IMR-90 (cell line): ENCODE data around the gene KMT2E. TPM values are rescaled to one million over a fixed set of nuclear protein-coding genes. Genes with fewer than 3 reads are reported as not detected.

Source experiments
- ATAC-seq: fragments of 200-7000 bp; cut with Tn5 transposase; 2 replicates; pipeline ENCODE4 v1.9.1; 2020; ENCODE audit warnings: low read depth, mild to moderate bottlenecking, moderate library complexity
- BruUV-seq: library from RNA; stranded (reverse); fragments of 400-500 nt; replicated peaks from 2 replicates; lab custom pipeline; 2021; lab: Mats Ljungman, UMichigan
- CTCF ChIA-PET: fragments of 300-600 bp; formaldehyde crosslinking; extraction: SDS; loops from one replicate; lab custom pipeline; 2021; ENCODE audit warnings: antibody characterized with exemption; lab: Yijun Ruan, JAX
- POLR2A ChIA-PET: fragments of 300-600 bp; sonication (Branson Sonifier 250); formaldehyde crosslinking; loops from one replicate; lab custom pipeline; 2022; ENCODE audit warnings: antibody characterized with exemption; ENCODE audit not compliant: unreplicated experiment; lab: Charles Lee
- DNase-seq: peaks from one replicate; pipeline ENCODE4 v3.0.0; 2013
- H2AFZ ChIP-seq: replicated peaks from 2 replicates; pipeline ENCODE3; 2013; ENCODE audit warnings: low read length, mild to moderate bottlenecking; ENCODE audit not compliant: poor library complexity
- H2AK5ac ChIP-seq: 2 replicates; pipeline ENCODE4 v1.6.1; 2013; ENCODE audit warnings: low read depth, low read length, inconsistent platforms
- H2AK9ac ChIP-seq: replicated peaks from 2 replicates; pipeline ENCODE3; 2013; ENCODE audit warnings: mild to moderate bottlenecking, low read depth, low read length, moderate library complexity; ENCODE audit not compliant: poor library complexity
- H2BK120ac ChIP-seq: 2 replicates; pipeline ENCODE4 v1.6.1; 2013; ENCODE audit warnings: low read depth, low read length, inconsistent platforms
- H2BK15ac ChIP-seq: 3 replicates; pipeline ENCODE4 v1.6.1; 2013; ENCODE audit warnings: low read depth, low read length, inconsistent platforms
- H2BK20ac ChIP-seq: 2 replicates; pipeline ENCODE4 v1.6.1; 2013; ENCODE audit warnings: low read depth, mild to moderate bottlenecking, inconsistent platforms, low read length, moderate library complexity
- H2BK5ac ChIP-seq: 2 replicates; pipeline ENCODE4 v1.6.1; 2013; ENCODE audit warnings: mild to moderate bottlenecking, low read depth, low read length, inconsistent platforms; ENCODE audit not compliant: poor library complexity, severe bottlenecking
- H3K14ac ChIP-seq: replicated peaks from 2 replicates; pipeline ENCODE4 v1.6.1; 2013; ENCODE audit warnings: low read depth, low read length, inconsistent platforms
- H3K18ac ChIP-seq: 2 replicates; pipeline ENCODE4 v1.6.1; 2013; ENCODE audit warnings: low read depth, low read length, control low read depth
- H3K23ac ChIP-seq: 2 replicates; pipeline ENCODE4 v1.6.1; 2013; ENCODE audit warnings: low read depth, low read length, inconsistent platforms
- H3K27ac ChIP-seq: 2 replicates; pipeline ENCODE4 v1.5.1; 2013; ENCODE audit warnings: mild to moderate bottlenecking, control low read depth, low read length; ENCODE audit not compliant: insufficient read depth
- H3K27me3 ChIP-seq: 2 replicates; pipeline ENCODE4 v1.6.1; 2013; ENCODE audit warnings: low read length; ENCODE audit not compliant: control insufficient read depth, insufficient read depth
- H3K36me3 ChIP-seq: 2 replicates; pipeline ENCODE4 v1.6.1; 2013; ENCODE audit warnings: low read length, mixed read lengths; ENCODE audit not compliant: control insufficient read depth, insufficient read depth
- H3K4ac ChIP-seq: 2 replicates; pipeline ENCODE4 v1.6.1; 2013; ENCODE audit warnings: low read depth, low read length, inconsistent platforms
- H3K4me1 ChIP-seq: 2 replicates; pipeline ENCODE4 v1.6.1; 2013; ENCODE audit warnings: low read length, mixed read lengths; ENCODE audit not compliant: control insufficient read depth, insufficient read depth
- H3K4me2 ChIP-seq: 2 replicates; pipeline ENCODE4 v1.6.1; 2013; ENCODE audit warnings: low read depth, mild to moderate bottlenecking, control low read depth, low read length, moderate library complexity
- H3K4me3 ChIP-seq: 2 replicates; pipeline ENCODE4 v1.5.1; 2013; ENCODE audit warnings: low read depth, mild to moderate bottlenecking, control low read depth, low read length, moderate library complexity; ENCODE audit not compliant: insufficient read depth
- H3K56ac ChIP-seq: 2 replicates; pipeline ENCODE4 v1.6.1; 2013; ENCODE audit warnings: low read length, inconsistent platforms; ENCODE audit not compliant: insufficient read depth; ENCODE audit errors: extremely low read depth
- H3K79me1 ChIP-seq, 2 experiments: 2 replicates each; pipeline ENCODE4 v1.6.1; 2013; ENCODE audit warnings: low read length in 2 of 2, inconsistent platforms in 1 of 2, low read depth in 1 of 2
- H3K9ac ChIP-seq: 2 replicates; pipeline ENCODE4 v1.6.1; 2013; ENCODE audit warnings: low read depth, low read length, control low read depth
- H3K9me1 ChIP-seq: 2 replicates; pipeline ENCODE4 v1.6.1; 2013; ENCODE audit warnings: low read length, inconsistent platforms; ENCODE audit not compliant: insufficient read depth
- H3K9me3 ChIP-seq: 2 replicates; pipeline ENCODE4 v1.6.1; 2013; ENCODE audit warnings: low read length; ENCODE audit not compliant: control insufficient read depth, insufficient read depth
- H4K20me1 ChIP-seq: 2 replicates; pipeline ENCODE4 v1.6.1; 2013; ENCODE audit warnings: low read length, inconsistent platforms; ENCODE audit not compliant: insufficient read depth
- H4K5ac ChIP-seq: 2 replicates; pipeline ENCODE4 v1.6.1; 2013; ENCODE audit warnings: mild to moderate bottlenecking, low read depth, low read length, control low read depth
- H4K8ac ChIP-seq, 2 experiments: 2 replicates each; pipeline ENCODE4 v1.6.1; 2013; ENCODE audit warnings: low read depth in 2 of 2, low read length in 2 of 2, control low read depth in 1 of 2, inconsistent platforms in 1 of 2
- H4K91ac ChIP-seq: 2 replicates; pipeline ENCODE4 v1.6.1; 2013; ENCODE audit warnings: low read depth, low read length, inconsistent platforms; ENCODE audit not compliant: insufficient read depth
- BHLHE40 ChIP-seq: fragments of 150-350 bp; IDR thresholded peaks from 2 replicates; pipeline ENCODE4 v1.6.1; 2016; ENCODE audit warnings: mild to moderate bottlenecking, low read depth, low read length
- CEBPB ChIP-seq: IDR thresholded peaks from 2 replicates; pipeline ENCODE4 v1.6.1; 2012; ENCODE audit warnings: low read depth, low read length, improper control_type of control experiment
- CTCF ChIP-seq: conservative IDR thresholded peaks from 2 replicates; pipeline ENCODE4 v1.5.1; 2012; ENCODE audit warnings: mild to moderate bottlenecking, low read depth, low read length, improper control_type of control experiment
- FOS ChIP-seq: fragments of 150-350 bp; IDR thresholded peaks from 2 replicates; pipeline ENCODE4 v1.6.1; 2016; ENCODE audit warnings: low read depth, low read length
- MAZ ChIP-seq: IDR thresholded peaks from 2 replicates; pipeline ENCODE4 v1.6.1; 2012; ENCODE audit warnings: low read depth, mild to moderate bottlenecking, low read length, improper control_type of control experiment, moderate library complexity, borderline replicate concordance
- MXI1 ChIP-seq: IDR thresholded peaks from 2 replicates; pipeline ENCODE4 v1.6.1; 2012; ENCODE audit warnings: low read depth, mild to moderate bottlenecking, low read length, moderate library complexity, borderline replicate concordance
- NFE2L2 ChIP-seq: fragments of 150-350 bp; IDR thresholded peaks from 2 replicates; pipeline ENCODE4 v1.6.1; 2016; ENCODE audit warnings: low read depth, mild to moderate bottlenecking, low read length
- POLR2A ChIP-seq: IDR thresholded peaks from 2 replicates; pipeline ENCODE4 v1.6.1; 2012; ENCODE audit warnings: mild to moderate bottlenecking, low read depth, low read length
- RAD21 ChIP-seq: IDR thresholded peaks from 2 replicates; pipeline ENCODE4 v1.6.1; 2012; ENCODE audit warnings: low read length, improper control_type of control experiment
- RCOR1 ChIP-seq: IDR thresholded peaks from 2 replicates; pipeline ENCODE4 v1.6.1; 2012; ENCODE audit warnings: mild to moderate bottlenecking, low read length, improper control_type of control experiment; ENCODE audit not compliant: insufficient replicate concordance
- RFX5 ChIP-seq: IDR thresholded peaks from 2 replicates; pipeline ENCODE4 v1.8.0; 2012; ENCODE audit warnings: low read depth, mild to moderate bottlenecking, low read length, moderate library complexity
- SMC3 ChIP-seq: fragments of 150-350 bp; IDR thresholded peaks from 2 replicates; pipeline ENCODE4 v1.6.1; 2016; ENCODE audit warnings: low read depth, mild to moderate bottlenecking, antibody characterized with exemption, low read length, moderate library complexity
- USF2 ChIP-seq: fragments of 150-350 bp; IDR thresholded peaks from 2 replicates; pipeline ENCODE4 v1.6.1; 2017; ENCODE audit warnings: mild to moderate bottlenecking, antibody characterized with exemption, low read length, low read depth
- WGBS, 2 experiments: methylation state at CpG; one replicate each; pipeline versions ENCODE4 v1.1.5 to v1.1.7; 2013; ENCODE audit warnings: missing lambda C conversion rate in 2 of 2; ENCODE audit not compliant: insufficient read length in 1 of 2; ENCODE audit errors: extremely low coverage in 2 of 2; 5-methylcytosine and 5-hydroxymethylcytosine counted together
- dilution Hi-C: fragments of 300-500 bp; cut with HindIII; formaldehyde crosslinking; loops from one replicate; pipeline ENCODE4 v1.14.3; 2018; ENCODE audit warnings: low sequenced_read_pairs; ENCODE audit not compliant: unreplicated experiment
- in situ Hi-C: fragments of 300-500 bp; cut with MboI; formaldehyde crosslinking; loops from 3 replicates; pipeline ENCODE4 v1.14.3; 2019; ENCODE audit warnings: low sequenced_read_pairs, inconsistent platforms, mixed read lengths
- intact Hi-C: fragments of 100-400 bp; cut with micrococcal nuclease; formaldehyde crosslinking; loops from 2 replicates; pipeline ENCODE4 v1.10.0; 2022
- polyA plus RNA-seq, 3 experiments: library from polyadenylated mRNA; depleted of rRNA; stranded (reverse); fragments of >200 nt; gene quantifications; 2 replicates each; pipeline ENCODE4 v1.2.3, GENCODE V29; 2012; ENCODE audit warnings: low replicate concordance in 1 of 3
- total RNA-seq: library from RNA; depleted of rRNA; stranded (reverse); fragments of >200 nt; gene quantifications from 2 replicates; pipeline ENCODE4 v1.2.3, GENCODE V29; 2012

Gene KMT2E
- total and polyA plus RNA-seq, 2 of the 4 experiments (the other 2 are of a cell fraction) = 16.8 to 79.2 TPM

GRCh38 chr7:105044449-105045070, 30.6 kb downstream of the KMT2E start:
- Histone ChIP-seq H4K8ac (no peak overlapping the region), H2BK20ac (no peak overlapping the region), H3K4me2 (no peak overlapping the region), H3K9me3 (no peaks in the 10 kb centered on the region), H2BK120ac (no peak overlapping the region), H2BK5ac (no peak overlapping the region), H2AK9ac (no peak overlapping the region), H4K91ac (no peak overlapping the region), H2BK15ac (no peak overlapping the region), H4K5ac (no peak overlapping the region), H4K20me1 (peaks cover 53% of the 10 kb centered on the region), H3K4ac (no peak overlapping the region), H3K79me1 (peaks cover 31 to 58% of the 10 kb centered on the region in 2 experiments), H3K9me1 (peaks cover 14% of the 10 kb centered on the region; the same call in 1 of the 2 replicates), H3K4me3 (no peak overlapping the region), H3K14ac (no peak overlapping the region), H3K18ac (no peak overlapping the region), H3K23ac (peak overlapping the region; percentile 16; the same call in 1 of the 2 replicates), H3K4me1 (peaks cover 6% of the 10 kb centered on the region; the same call in 1 of the 2 replicates), H3K27ac (no peak overlapping the region), H2AK5ac (no peak overlapping the region), H3K27me3 (no peaks in the 10 kb centered on the region), H3K36me3 (peaks cover 38% of the 10 kb centered on the region), H3K56ac (no peak overlapping the region), H3K9ac (no peak overlapping the region), H2AFZ (no peak overlapping the region)
- CTCF ChIA-PET = no interaction called here
- POLR2A ChIA-PET = no interaction called here
- TF ChIP-seq USF2 (no peak), CTCF (no peak), SMC3 (no peak), RFX5 (no peak), POLR2A (no peak), FOS (no peak), CEBPB (no peak), BHLHE40 (no peak), RCOR1 (no peak), MAZ (no peak), MXI1 (no peak), NFE2L2 (no peak), RAD21 (no peak)
- dilution Hi-C loops (no loop called here), intact Hi-C loops (loop anchor here (5.0 kb wide), 1 partner anchor 43 kb away; no protein-coding TSS in a partner anchor), in situ Hi-C loops (no loop called here)
- DNase-seq (no peak), ATAC-seq (no peak)
- no CpG with 5 or more reads among the region's 2 CpGs for whole genome bisulfite sequencing, 2 experiments
- BruUV-seq = no TSS peak
